ENCODE data around the gene TCF7.

Gene TCF7

DNA sequence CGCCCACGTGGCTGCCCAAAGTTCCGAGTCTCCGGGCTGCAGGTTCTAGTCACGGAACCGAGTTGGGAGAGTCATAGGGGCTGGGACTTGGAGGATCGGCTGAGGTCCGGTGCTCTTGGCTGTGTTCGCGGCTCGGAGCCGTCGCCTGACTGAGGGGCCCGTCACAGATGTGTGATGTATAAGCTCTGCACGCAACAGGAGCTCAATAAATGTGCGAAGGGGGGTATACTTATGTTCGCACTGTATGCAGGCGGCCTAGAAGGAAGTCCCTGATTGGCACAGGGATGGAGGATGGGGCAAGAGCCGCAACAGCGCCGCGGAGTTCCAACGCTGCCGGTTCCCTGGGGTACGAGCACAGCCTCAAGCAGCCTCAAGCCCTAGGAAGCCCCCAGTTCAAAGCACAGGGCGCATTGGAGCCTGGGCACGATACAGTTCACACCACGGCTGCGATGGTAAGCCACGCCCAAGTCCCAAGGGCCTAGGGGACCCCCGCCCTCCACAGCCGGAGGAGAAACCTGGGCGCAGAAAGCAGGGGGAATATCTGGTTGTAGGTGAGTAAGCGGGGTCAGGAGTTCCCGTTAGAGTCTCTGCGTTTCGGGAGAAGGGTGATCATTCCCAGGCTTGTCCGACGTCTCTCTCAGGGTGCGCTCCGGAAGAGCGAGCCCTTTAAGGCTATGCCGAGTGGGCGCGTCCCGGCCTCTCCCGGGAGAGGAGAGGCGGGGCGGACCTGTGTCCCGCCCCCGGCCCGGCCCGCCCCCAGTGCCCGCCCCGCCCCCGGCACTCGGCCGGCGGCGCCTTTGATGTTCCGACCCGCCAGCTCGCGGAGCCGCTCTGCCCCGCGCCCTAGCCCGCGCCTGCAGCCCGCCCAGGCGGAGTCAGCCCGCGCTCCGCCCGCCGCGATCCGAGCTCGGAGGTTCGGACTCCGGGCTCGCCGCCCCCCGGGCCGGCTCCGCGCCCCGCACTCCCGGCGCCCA lies at the start of gene TCF7:
Gene TCF7, plus strand, starts transcription at position 780 of the 974 bp plus-strand sequence. CDS start 226 bp downstream, outside the sequence.
- DNase-seq, result peak; percentile 77

DNA sequence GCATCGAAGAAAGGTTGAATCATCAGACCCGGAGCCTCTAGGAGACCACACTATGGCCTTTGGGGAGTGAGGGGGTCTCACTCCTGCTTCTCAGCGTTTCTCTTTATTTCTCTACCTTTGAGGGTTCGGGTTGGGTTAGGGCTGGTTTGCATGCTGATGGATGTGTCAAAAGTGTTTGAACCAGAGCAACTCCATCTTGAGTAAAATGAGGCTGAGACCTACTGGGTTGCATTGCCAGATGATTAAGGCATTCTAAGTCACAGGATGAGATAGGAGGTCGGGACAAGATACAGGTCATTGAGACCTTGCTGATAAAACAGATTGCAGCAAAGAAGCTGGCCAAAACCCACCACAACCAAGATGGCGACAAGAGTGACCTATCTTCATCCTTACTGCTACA lies 44.9 kb upstream of the TCF7 start:
- DNase-seq, result no peak

DNA sequence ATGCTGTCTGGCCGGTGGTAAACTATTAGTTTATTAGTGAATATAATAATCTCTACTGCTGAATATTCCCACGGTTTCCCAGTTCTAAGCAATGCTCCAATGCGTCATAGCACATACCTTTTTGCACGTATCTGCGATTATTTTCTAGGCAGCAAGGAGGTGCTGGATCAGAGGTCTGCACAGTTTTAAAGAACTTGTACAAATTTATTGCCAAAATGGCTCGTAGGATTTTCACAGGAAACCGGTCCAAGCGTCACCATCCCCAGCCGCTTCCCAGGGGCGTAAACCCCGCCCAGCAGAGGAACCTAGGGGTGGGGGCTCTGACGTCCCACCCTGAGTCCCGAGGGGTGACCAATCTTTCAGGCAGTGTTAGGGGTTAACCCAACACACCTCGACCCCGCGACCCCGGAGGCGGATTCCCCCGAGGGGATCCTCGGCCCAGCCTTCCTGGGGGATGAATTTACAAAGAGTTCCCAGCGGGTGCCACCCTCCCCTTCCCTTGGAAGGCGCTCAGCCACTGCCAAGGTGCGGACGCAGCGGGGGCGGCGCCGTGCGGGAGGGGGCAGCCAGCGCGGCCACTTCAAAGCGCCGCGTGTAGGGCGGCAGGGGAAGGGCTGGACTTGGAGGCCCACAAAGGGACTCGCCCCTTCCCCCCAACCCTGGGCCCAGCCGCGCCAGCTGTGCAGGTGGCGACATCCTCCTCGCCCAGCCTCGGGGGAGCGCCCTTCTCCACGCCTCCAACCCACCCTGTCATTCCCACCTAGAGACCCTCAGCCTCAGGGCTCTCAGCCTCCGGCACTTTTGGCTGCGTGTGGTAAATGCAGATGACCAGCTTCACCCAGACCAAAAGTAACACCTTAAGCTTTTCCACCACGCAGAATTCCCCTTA lies 43.5 kb upstream of the TCF7 start:
- DNase-seq, result peak; percentile 47

DNA sequence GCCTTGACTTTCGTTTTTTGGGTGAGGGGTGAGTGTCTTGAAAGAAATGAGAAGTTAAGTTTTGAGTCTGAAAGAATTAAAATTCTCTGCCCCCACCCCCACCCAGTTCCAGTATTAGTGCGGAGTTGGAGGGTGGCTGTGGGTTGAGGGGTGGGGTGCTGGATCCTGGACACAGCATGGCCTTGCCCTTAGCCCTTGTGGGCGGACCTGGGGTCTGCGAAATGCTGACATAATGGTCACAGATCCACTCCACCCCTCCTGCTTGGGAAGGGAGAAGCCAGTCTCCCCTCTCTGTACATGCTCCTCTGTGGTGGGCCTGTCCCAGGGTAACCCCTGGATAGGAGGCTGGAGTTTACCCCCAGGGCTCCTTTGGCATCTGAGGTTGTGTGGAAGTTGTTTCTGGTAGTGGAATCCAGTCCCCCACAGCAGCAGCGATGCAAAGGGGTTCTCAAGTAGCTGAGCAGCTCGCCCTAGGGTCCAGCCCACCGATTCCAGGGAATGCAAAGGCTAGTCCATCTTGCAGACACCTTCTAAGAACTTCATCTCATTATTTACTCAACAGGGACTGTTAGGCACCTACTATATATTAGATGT lies 42.8 kb upstream of the TCF7 start:
- no peak for DNase-seq

DNA sequence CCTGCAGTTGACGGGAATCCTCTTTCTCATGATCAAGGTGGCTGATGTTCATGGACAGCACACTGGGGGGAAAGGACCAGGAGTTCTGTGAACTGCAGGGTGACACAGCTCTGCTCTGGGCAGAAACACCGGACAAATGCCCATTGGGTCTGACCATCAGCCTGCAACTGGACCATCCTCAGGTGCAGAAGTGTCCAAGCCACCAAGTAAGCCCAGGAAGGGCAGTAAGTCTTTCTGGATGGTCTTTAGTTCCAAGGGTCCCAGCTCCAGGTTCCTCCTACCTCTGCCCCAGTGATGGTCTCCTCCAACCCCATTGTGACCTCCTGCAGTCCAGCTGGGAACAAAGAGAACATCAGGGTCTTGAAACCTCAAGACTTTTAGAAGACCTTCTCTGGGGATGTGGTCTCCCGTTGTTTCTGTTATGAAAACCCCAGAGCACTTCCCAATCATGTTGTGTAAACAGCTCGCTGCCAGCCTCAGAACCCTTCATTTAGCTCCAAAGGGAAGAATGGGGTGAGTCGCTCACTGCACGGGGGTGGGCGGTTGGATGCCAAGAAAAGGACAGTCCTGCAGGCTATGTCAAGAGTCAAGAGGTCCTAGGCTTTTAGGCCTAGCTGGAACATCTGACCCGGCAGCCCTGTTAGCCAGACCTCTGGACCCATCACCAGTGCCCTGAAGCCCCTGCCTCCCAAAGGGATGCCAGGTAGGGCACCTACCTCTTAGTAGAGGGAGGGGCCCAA lies 41.8 kb upstream of the TCF7 start:
- DNase-seq, result no peak

DNA sequence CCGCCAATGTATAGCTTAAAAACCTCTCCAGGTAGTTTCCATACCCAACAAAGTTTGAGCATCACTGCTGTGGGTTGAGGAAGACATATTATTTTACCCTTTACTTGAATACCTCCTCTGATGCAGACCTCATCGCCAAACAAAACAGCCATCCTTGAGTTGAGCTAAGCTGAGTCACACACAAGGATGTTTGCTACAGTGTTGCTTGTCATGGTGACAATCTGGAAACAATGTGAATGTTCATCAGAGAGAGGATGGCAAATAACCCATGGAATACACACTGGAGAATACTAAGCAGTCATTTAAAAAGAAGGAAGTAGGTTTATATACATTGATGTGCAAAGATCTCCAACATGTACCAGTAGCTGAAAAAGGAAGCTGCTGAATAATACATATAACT lies 41.1 kb upstream of the TCF7 start:
- DNase-seq, result no peak

DNA sequence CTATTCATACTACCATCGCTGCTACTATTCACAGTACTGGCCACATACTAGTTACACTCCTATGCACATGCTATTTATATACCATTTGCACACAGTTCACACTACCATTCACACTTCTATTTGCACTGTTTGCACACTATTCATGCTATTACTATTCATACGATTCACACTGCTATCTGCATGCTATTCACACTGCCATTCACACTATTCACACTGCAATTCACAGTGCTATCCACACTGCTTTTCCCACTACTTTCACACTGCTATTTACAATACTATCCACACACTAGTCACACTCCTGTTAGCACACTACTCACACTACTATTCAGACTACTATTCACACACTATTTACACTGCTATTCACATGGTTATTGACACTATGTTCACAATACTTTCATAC lies 39.4 kb upstream of the TCF7 start:
- no peak for DNase-seq

DNA sequence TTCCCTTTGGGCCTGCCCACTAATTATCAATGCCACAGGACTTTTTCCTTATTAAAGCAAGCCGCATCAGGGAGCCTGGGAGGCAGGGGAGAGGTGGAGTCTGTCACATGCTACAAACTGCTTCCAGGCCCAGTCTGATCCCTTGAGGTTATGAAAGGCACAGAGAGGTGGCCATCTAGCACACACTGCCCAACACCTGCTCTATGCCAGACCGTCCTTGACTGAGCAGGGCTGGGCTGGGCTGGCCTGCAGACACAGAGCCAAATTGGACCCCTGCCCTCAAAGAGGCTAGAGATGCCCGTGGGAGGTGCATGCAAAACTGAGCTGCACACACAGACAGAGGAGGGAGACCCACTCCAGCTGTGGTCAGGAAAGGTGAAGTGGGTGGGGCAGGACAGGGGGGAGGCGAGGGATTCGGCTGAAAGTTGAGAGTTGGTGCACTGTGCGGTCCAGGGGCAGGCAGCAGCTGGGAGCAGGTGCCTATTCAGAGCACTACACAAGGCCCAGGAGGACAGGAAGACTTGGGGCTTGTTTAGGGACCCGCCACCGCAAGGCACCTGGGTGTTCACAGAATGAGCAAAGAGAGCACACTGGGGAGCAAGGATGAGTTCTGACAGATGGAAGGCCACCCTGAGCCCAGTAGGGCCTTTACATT lies 36.4 kb upstream of the TCF7 start:
- no peak for DNase-seq

DNA sequence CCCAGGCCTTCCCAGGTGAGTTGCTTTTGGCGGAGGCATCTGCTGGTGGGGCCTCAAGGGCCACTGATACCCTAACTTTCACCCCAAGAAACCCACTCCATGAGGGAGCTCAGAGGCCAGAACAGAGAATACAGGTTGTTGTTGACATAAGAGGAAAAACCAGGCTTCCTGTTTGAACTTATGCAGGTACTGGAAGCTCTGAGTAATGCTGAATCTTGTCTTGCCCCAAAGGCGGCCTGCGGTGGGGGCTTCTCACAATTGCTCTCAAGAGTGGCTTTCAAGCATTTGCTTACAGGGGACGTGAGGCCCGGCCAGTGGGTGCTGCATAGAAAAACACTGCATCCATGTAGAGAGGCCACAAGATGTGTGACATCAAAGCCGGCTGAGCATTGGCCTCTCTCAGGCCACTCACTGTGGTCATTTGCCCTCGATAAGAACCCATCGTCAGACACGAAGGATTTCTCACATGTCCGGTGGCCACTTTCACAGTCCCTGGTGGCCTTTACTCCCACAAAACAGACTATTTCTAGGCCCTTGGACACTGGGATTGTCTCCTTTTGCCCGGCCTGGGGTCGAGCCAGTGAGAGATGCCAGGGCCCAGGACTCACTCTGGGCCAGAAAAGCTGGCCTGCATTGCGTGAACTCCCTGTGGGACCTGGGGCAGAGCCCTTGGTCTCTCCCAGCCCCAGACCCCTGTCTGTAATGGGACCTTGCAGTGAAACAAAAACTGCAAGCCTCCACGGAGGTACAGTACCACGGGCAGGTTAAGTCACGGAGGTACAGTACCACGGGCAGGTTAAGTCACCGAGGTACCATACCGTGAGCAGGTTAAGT lies 34.5 kb upstream of the TCF7 start:
- no peak for DNase-seq

DNA sequence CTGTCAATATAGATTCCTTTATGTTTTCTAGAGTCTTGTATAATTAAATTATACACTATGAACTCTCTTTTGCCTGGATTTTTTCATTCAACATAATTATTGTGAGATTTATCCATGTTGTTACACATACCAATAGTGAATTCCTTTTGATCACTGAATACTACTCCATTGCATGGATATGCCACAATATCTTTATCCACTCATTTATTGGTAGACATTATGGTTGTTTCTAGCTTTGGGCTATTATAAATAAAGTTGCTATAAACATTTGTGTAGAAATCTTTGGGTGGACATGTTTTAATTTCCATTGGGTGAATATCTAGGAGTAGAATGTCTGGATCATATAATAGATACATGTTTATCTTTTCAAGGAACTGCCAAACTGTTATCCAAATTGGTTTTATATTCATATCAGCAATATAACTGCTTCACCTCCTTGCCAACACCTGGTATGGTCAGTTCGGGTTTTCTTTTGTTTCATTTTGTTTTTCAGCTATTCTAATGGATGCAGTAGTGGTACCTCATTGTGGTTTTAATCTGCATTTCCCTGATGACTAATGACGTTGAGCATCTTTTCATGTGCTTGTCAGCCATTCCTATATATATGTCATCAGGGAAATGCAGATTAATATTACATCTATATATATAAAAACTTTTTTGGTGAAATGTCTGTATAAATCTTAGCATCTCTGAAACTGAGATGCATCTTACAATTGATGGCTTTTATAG lies 32.1 kb upstream of the TCF7 start:
- DNase-seq, result no peak

DNA sequence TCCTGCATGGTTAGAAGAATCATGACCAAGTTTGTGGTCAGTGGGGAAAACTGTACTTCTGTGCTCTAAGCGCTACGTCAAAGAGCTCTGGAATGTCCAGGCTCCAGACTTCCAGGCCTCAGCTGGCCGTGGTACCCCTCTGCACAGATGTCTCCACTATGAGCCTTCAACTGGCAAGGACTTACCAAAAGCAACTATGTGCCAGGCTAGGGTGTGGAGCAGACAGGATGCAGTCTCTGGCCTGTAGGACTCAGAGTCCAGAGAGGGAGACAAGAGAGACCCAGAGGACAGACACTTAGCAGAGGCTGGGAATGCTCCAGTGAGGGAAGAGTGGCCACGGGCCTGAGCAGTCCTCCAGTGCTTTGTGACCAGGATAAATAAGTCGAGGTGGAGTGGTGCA lies 31.0 kb upstream of the TCF7 start:
- DNase-seq, result no peak

DNA sequence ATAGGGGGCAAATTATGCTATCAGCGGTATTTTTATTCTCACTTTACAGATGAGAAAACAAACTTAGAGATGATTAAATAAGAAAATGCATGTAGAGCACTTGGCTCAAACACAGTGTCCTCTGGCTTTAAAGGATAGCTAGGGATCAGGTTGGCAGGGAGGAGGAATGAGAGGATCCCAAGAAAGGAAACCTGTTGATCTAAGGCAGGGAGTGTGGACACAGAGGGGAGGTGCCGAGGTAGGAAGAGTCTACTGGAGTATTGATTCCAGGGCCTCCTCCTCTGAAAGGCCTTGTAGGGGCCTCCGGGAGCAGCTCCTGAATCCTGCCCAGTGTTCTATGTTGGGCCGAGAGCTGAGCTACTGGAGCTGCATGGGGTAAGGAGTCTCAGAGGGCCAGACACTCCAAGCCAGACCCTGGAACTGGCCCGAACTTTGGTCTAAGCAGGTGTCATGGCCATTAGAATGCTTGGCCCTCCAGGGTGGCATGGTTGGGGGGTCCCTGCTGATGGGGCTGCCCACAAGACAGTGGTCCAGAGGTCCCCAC lies 30.4 kb upstream of the TCF7 start:
- DNase-seq, result no peak

DNA sequence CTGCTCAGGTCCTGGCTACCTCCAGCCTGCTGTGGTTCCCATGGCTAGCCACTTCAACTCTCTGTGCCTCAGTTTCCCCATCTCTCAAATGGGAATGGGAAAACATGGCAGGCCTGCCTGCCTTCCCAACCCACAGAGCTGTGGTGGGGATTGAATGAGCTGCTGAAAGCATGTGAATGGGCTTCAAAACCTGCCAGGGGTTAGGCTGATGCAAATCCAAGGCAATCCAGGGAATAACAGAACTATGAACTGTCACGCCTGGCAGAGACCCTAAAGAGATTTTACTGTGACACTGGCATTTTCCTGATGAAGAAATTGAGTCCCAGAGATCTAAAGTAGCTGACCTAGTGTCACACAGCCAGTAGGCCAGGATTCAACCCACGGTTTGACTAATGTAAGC lies 29.9 kb upstream of the TCF7 start:
- DNase-seq, result no peak

DNA sequence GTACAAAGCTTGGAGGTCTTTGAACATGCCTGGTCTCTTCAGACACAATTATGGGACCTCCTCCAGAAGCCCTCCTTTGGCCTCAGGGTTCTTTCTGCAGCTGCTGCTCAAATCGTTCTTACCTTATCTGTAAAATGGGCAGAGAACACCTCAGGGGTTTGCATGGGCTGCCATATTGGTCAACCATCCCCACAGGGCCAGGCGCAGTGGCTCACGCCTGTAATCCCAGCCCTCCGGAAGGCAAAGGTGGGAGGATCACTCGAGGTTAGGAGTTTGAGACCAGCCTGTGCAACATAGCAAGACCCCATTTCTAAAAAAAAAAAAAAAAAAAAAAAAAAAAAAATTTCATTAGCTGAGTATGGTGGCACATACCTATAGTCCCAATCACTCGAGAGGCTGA lies 29.1 kb upstream of the TCF7 start:
- DNase-seq, result no peak

DNA sequence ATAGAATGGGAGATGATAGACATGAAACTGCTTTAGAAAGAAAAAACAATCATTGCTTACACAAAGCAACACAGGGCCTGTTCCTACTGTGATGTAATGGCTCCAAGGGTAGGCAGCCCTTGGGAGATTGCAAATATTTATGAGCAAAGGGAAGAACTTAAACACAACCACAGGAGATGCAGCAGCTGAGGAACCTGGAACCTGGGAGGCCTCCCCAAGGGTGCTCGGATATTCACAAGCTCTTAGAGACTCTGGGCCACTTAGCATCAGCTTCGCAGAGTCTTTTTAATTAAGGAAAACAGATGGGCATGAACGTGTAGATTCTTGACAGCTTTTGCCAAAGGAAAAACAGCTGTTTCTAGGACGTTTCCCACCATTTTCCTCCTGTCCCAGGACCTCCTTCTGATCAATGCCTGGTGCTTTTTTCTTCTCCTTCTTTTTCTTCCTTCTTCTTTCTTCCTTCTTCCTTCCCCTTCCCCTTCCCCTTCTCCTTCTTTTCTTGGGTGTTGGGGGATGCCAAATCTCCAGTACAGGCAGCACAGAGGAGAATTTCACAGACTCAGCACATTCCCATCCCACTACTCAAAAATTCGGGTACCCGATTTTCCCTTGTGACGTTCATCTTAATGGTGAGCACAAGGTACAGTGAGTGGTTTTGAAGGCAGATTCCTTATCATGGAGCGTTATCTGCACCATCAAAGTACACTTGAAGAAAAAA lies 28.1 kb upstream of the TCF7 start:
- no peak for DNase-seq

DNA sequence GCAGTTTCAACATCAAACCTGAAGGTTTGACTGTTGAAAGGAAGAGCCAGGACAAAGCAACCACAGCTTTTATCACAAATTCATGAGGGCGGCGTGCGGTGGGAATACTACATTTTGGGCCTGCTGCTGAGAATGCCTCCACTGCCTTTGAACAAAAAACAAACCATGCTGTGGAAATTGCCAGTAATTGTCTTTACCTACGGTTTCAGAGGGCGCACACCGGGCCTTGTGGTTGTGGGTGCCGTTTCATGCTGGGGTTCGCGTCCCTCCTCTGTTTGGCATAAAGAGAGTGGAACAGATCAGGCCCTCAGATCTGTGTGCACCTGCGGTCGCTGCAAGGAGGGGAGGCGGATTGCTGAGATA lies 27.6 kb upstream of the TCF7 start:
- no peak for DNase-seq

DNA sequence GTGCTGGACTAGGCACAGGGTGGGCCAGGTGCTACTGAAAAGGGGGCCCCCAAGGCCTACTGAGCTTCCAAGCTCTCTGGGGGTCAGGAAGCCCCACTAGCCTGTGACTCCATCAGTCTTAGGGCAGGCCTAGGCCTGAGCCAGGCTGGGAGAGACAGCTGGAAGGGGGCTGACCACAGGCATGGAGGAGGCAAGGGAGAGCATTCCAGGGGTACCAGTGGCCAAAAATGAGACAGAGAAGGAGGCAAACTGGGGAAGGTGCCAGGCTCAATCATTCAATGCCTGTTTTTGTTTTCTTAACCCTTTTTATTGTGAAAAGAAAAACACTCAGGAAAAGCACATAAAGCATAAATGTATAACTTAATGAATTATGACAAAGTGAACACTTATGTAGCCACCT lies 26.2 kb upstream of the TCF7 start:
- peak; percentile 47 for DNase-seq

DNA sequence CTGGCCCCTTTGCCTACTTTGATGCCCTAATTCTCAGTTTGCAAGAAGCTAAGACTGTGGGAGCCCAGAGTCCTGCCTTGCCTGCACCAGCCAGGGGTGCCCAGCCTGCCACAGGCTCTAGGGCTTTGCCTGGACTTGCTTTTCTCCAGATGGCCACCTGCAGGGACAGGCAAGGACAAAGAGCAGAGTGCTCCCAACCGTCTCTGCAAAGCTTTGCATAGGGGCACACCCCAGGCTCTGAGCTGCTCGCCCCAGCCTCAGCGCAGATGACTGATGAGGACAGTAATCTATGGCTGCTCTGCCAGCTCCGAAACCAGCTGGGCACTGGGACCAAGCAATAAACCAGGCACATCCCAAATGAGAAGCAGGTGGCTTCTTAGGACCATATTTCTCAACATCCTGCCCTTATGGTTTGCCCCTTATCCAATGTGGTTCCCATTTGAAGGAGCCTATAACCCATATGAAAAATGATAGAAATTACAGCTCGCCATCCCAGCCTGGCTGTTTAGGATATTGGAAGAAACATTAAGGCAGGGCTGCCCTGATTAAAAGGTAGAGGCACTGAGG lies 25.4 kb upstream of the TCF7 start:
- DNase-seq, result no peak

DNA sequence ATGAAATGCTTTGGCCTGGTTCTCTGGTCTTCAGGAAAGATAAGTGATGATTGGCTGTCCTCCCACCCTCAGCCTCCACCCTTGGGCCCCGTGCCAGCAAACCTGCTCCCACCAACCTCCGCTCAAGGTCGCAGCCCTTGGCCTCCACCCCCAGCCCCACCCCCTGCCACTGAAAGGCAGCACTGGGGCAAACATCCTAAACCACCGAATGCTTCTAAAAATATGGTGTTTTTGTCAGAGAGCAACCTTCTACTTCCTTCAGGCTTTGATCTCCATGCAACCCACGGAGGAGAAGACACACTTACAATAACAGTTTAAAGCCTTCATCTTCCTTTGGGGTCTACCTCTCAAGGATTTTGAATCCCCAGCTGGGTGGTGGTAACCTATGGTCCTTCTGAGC lies 24.0 kb upstream of the TCF7 start:
- DNase-seq, result no peak

Data from NCI-H226 (cell line).